GM21367 (cell line): ENCODE measurements around the gene FARP1.

ENCODE experiments used
- ATAC-seq: cut with Tn5 transposase; IDR thresholded peaks from one replicate; pipeline ENCODE4 v1.9.1; 2021; ENCODE audit not compliant: unreplicated experiment

Gene FARP1

GRCh38 chr13:98439126-98439828, 296.4 kb downstream of the FARP1 start:
- no peak for ATAC-seq

GRCh38 chr13:98439896-98440295, 297.0 kb downstream of the FARP1 start:
- no peak for ATAC-seq

GRCh38 chr13:98440390-98441055, 297.6 kb downstream of the FARP1 start:
- no peak for ATAC-seq

DNA sequence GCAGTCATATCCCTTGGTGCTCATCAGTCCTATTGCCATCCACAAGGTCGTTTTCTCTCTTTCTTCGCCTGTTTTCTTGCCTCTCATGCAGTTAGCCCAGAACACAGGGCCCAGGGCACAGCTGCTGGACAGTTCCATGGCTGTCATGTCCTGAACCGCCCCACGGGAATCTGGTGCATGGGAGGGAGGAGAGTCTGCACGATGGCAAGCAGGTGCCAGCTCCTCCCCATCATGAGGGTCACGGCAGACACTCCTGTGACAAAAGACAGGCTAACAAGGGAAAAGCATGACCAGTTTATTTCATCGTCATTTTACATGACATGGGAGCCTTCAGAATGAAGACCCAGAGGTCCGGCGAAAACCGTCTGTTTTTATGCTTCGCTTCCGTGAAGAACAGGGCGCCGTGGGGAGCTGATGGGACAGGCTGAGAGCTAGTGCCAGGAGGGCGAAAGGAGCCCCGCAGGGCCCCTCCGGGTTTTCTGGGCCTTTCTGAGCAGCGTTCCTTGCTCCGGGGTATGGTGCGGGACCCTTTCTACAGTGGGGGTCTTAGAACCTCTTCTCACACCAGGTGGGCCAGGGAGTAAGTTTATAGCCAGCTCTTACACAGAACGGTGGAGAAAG, 298.3 kb downstream of the FARP1 start:
- no peak for ATAC-seq

GRCh38 chr13:98442391-98443230, 299.7 kb downstream of the FARP1 start:
- no peak for ATAC-seq

GRCh38 chr13:98443329-98443728, 300.4 kb downstream of the FARP1 start:
- no peak for ATAC-seq

GRCh38 chr13:98443800-98444325, 301.0 kb downstream of the FARP1 start:
- no peak for ATAC-seq

- no peak for ATAC-seq
These were observed 301.5 kb downstream of the FARP1 start for GRCh38 chr13:98444381-98444780.

- peak; percentile 92 for ATAC-seq
These were observed 302.7 kb downstream of the FARP1 start for GRCh38 chr13:98445340-98446233.

- no peak for ATAC-seq
These were observed 303.3 kb downstream of the FARP1 start for GRCh38 chr13:98446234-98446621.

GRCh38 chr13:98447130-98447529, 304.2 kb downstream of the FARP1 start:
- no peak for ATAC-seq

DNA sequence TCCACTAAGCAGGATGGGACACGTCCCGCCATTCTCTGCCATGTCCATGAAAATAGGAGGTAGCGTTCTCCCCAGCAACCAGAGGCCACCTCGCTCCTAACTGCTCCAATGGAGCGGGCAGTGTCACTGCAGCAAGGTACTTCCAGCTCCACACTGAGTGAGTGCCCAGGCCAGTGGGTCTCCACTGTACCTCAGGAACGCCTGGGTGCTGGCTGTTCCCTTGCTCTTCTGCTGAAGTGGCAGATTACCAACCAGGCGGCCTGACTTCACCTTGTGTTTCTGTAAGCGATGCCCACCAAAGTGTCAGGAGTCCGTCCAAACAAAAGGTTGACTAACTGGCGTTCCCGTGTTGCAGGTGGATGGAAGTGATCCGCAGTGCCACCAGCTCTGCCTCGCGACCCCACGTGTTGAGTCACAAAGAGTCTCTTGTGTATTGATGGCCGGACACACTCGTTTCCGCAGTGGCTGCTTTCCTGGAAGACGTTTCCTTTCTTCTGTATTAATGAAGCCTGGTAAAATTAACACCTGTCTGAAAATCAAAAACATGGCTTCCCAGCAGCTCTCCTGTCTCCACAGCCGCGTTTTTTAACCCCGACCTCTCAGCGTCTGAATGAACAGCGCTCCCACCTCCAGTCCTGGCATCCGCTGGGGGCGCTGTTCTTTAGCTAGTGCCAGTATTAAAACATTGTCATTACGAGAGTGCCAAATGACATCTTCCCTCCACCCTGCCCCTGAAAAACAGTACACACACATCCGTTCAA, 305.2 kb downstream of the FARP1 start:
- no peak for ATAC-seq

DNA sequence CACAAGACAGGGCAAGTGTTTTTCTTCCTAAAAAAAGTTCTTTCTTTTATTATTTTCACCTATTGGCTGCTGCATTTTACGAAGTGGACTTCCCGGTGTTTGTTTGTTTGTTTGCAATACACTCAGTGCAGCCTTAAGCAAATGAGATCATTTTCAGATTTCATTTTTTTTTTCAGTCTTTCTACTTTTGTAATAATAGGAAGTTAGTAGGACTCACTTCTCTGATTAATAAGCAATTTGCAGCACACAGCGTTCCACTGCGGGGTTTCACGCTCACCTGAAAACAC, 305.7 kb downstream of the FARP1 start:
- ATAC-seq = no peak

DNA sequence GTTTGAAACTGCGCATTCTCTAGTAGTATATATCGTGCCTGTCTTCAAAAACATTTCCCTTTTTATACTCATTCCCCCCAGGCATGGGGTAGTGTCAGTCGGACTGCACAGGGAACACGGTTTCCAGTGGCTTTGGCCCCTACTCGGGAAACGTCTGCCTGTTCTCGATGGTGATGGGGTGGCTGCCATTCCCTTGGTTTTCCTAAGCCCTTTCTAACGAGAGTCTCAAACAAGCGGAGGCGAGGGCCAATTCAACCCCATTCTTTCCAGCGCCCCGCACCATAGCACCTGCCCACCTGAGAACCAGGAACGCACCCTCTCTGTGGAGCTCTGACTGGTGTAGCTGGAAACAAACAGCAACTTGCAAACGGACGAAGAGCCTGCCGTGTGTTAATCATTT, 306.4 kb downstream of the FARP1 start:
- no peak for ATAC-seq

DNA sequence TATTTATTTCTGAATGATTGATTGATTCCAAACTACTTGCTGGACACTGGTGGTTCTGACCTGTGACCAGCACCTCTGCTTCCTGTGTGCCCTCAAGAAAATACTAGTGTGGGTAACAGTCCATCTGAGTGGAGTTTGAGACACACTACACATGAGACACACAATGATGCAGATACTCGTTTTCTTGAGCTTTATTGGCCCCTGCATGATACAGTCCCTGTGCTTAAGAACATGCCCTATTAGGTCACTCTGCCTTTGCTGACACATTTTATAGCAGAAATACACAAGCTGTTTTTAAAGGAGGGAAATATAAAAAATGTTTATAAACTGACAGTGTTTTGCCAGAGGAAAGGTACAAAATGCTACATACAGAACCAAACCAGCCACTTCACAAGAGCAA, 307.1 kb downstream of the FARP1 start:
- no peak for ATAC-seq

DNA sequence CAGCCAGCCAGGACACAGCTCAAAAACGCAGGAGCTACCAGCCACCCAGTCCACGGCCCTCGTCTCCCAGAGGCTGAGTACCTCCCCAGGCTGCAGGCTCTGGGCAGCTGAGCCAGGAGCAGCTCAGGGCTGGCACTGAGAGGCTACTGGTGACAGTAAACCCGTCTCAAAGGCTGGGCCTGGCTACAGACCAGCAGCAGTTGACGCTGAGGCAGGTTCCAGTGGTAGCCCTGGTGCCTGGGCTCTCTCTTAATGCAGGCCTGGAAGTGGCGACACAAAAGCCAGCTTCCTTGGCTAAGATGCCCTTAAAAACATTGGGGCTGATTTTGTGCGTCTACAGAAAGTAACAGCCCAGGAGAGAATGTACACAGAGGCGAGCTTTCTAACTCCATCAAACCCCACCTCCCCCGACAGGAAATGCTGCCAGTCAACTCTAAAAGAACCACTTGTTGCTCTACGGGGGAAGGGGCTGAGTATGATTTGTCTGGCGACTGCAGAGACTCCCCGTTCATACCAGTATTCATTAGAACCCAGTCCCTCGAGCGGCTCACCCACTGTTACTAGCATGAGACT, 307.7 kb downstream of the FARP1 start:
- ATAC-seq = no peak

GRCh38 chr13:98451676-98452470, 309.0 kb downstream of the FARP1 start:
- ATAC-seq = no peak
